Glutamatergic neuron (in vitro differentiated cells): Measurements from ENCODE around the gene AK4. TPM values are rescaled to one million over a fixed set of nuclear protein-coding genes. Genes with fewer than 3 reads are reported as not detected.
A peak's percentile ranks its signal among the peaks of the same experiment; 100 is the strongest.

Source experiments
- DNase-seq: peaks from one replicate; pipeline ENCODE4 v3.0.0; 2022
- H3K27ac Mint-ChIP-seq: one replicate; pipeline ENCODE4 v1.8.0; 2020; ENCODE audit warnings: mild to moderate bottlenecking, mixed read lengths, inconsistent platforms; ENCODE audit not compliant: unreplicated experiment
- H3K27me3 Mint-ChIP-seq: one replicate; pipeline ENCODE4 v1.8.0; 2020; ENCODE audit warnings: mild to moderate bottlenecking, moderate library complexity, mixed read lengths, inconsistent platforms; ENCODE audit not compliant: unreplicated experiment
- H3K36me3 Mint-ChIP-seq: one replicate; pipeline ENCODE4 v1.8.0; 2020; ENCODE audit warnings: mild to moderate bottlenecking, mixed read lengths, inconsistent platforms; ENCODE audit not compliant: unreplicated experiment
- H3K4me1 Mint-ChIP-seq: one replicate; pipeline ENCODE4 v1.8.0; 2020; ENCODE audit warnings: mild to moderate bottlenecking, low read depth, mixed read lengths, inconsistent platforms; ENCODE audit not compliant: unreplicated experiment
- H3K4me3 Mint-ChIP-seq: one replicate; pipeline ENCODE4 v1.8.0; 2020; ENCODE audit warnings: mild to moderate bottlenecking, mixed read lengths, inconsistent platforms; ENCODE audit not compliant: unreplicated experiment
- H3K9me3 Mint-ChIP-seq: one replicate; pipeline ENCODE4 v1.8.0; 2020; ENCODE audit warnings: mild to moderate bottlenecking, moderate library complexity, mixed read lengths, inconsistent platforms; ENCODE audit not compliant: unreplicated experiment
- CTCF ChIP-seq: fragments of 200-600 bp; sonication (generic); IDR thresholded peaks from one replicate; pipeline ENCODE4 v1.5.0; 2021; ENCODE audit not compliant: partially characterized antibody, unreplicated experiment
- total RNA-seq: library from RNA; stranded (reverse); fragmentation: NEBNext Ultra II Directional; extraction: Animal tissue kit (Norgen Biotek cat#: 25700); gene quantifications from one replicate; pipeline ENCODE4 v1.2.1, GENCODE V29; 2021; ENCODE audit not compliant: unreplicated experiment

AK4 gene
- total RNA-seq, 1 donor from 2014 or later, result 2.6 TPM

- Mint-ChIP-seq H3K36me3 (no peaks in the 10 kb centered on the region), H3K4me3 (peak overlapping the region; percentile 31), H3K9me3 (peaks cover 11% of the 10 kb centered on the region), H3K27me3 (peaks cover 9% of the 10 kb centered on the region), H3K27ac (no peak overlapping the region), H3K4me1 (peaks cover 13% of the 10 kb centered on the region)
- DNase-seq, result no peak
- TF ChIP-seq CTCF, result no peak
Observed at GRCh38 chr1:65256860-65257708, 109.1 kb downstream of the AK4 start.

- DNase-seq, result no peak
- H3K9me3 Mint-ChIP-seq, result peaks cover 11% of the 10 kb centered on the region
- peaks cover 13% of the 10 kb centered on the region for H3K4me1 Mint-ChIP-seq
- no peaks in the 10 kb centered on the region for H3K36me3 Mint-ChIP-seq
- TF ChIP-seq CTCF, result no peak
- no peak overlapping the region for H3K27ac Mint-ChIP-seq
- no peak overlapping the region for H3K4me3 Mint-ChIP-seq
- peaks cover 9% of the 10 kb centered on the region for H3K27me3 Mint-ChIP-seq
Observed at GRCh38 chr1:65258106-65258505, 110.1 kb downstream of the AK4 start.

- Mint-ChIP-seq H3K9me3 (peaks cover 7% of the 10 kb centered on the region), H3K27ac (no peak overlapping the region), H3K36me3 (no peaks in the 10 kb centered on the region), H3K4me3 (no peak overlapping the region), H3K4me1 (peaks cover 14% of the 10 kb centered on the region), H3K27me3 (peaks cover 9% of the 10 kb centered on the region)
- no peak for DNase-seq
- TF ChIP-seq CTCF, result no peak
Observed at GRCh38 chr1:65259816-65260215, 111.8 kb downstream of the AK4 start.

GRCh38 chr1:65260851-65261473, 113.0 kb downstream of the AK4 start:
- Mint-ChIP-seq H3K27me3 (no peaks in the 10 kb centered on the region), H3K4me1 (peaks cover 4% of the 10 kb centered on the region), H3K27ac (no peak overlapping the region), H3K4me3 (no peak overlapping the region), H3K36me3 (no peaks in the 10 kb centered on the region), H3K9me3 (no peaks in the 10 kb centered on the region)
- no peak for TF ChIP-seq CTCF
- no peak for DNase-seq

GRCh38 chr1:65263286-65263685, 115.3 kb downstream of the AK4 start:
- Mint-ChIP-seq H3K9me3 (peaks cover 2% of the 10 kb centered on the region), H3K36me3 (no peaks in the 10 kb centered on the region), H3K4me1 (peaks cover 9% of the 10 kb centered on the region), H3K27ac (no peak overlapping the region), H3K4me3 (no peak overlapping the region), H3K27me3 (peaks cover 2% of the 10 kb centered on the region)
- no peak for DNase-seq
- no peak for TF ChIP-seq CTCF
